ES-I3 (cell line): Measurements from ENCODE around the gene PAM.

ENCODE experiments used
- H3K36me3 ChIP-seq: 2 replicates; pipeline ENCODE4 v1.6.1; 2013; ENCODE audit warnings: mild to moderate bottlenecking, low read length, control low read depth, moderate library complexity; ENCODE audit not compliant: insufficient read depth
- H3K4me1 ChIP-seq: 2 replicates; pipeline ENCODE4 v1.6.1; 2013; ENCODE audit warnings: mild to moderate bottlenecking, control low read depth, low read length; ENCODE audit not compliant: insufficient read depth
- H3K9ac ChIP-seq: 2 replicates; pipeline ENCODE4 v1.6.1; 2013; ENCODE audit warnings: low read depth, mild to moderate bottlenecking, low read length, moderate library complexity
- H3K9me3 ChIP-seq: 2 replicates; pipeline ENCODE4 v1.6.1; 2013; ENCODE audit warnings: mild to moderate bottlenecking, low read length, moderate library complexity; ENCODE audit not compliant: control insufficient read depth, insufficient read depth

PAM gene

DNA sequence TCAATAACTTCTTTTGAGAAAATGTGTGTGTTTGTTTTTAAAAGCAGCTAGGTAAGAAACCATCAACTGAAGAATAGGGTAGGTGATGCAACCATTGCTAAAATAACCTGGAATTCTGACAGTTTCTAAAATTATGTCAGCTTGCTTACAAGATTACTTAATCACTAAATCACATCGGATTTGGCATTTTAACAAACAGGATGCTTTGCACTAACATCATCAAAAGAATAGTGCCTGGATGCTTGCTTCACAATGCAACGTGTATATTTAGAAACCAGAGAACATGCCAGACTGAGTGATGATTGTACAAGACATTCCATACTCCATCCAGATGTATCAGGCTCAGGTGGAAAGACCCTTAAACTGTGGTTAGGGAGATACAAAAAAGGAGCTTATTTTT is 43.9 kb downstream of the PAM start:
- Histone ChIP-seq H3K36me3 (no peaks in the 10 kb centered on the region), H3K9ac (no peak overlapping the region), H3K4me1 (peaks cover 34% of the 10 kb centered on the region), H3K9me3 (no peaks in the 10 kb centered on the region)

- Histone ChIP-seq H3K9ac (no peak overlapping the region), H3K4me1 (peaks cover 31% of the 10 kb centered on the region)
Measured at GRCh38 chr5:102800427-102800826, 45.3 kb downstream of the PAM start.

DNA sequence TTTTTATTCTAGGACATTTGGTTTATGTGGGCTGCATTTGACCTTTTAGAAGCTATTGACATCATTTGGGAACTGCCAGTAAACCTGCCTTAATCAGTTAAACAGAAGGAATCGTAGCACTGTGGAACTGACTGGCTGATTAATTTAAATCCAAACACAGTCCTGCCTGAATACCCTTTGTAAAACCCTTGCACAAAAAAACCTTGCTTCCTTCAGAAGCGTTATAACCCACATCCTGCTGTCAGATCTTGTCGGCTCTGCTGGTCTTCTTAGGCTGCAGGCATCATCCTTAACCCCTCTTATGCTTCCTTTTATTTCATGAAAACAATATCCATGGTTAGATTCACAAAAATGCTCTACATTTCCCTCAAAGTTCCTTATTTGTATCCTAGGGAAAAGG is 46.3 kb downstream of the PAM start:
- no peaks in the 10 kb centered on the region for H3K9me3 ChIP-seq
- peaks cover 22% of the 10 kb centered on the region for H3K4me1 ChIP-seq

More at GRCh38 chr5:102800427-102800826, 45.3 kb downstream of the PAM start:
- no peaks in the 10 kb centered on the region for H3K9me3 ChIP-seq
- H3K36me3 ChIP-seq = no peaks in the 10 kb centered on the region

GRCh38 chr5:102802708-102803458 is 47.8 kb downstream of the PAM start:
- Histone ChIP-seq H3K36me3 (no peaks in the 10 kb centered on the region), H3K9ac (no peak overlapping the region), H3K4me1 (peaks cover 23% of the 10 kb centered on the region), H3K9me3 (no peaks in the 10 kb centered on the region)

More for the DNA sequence above, 46.3 kb downstream of the PAM start:
- Histone ChIP-seq H3K36me3 (no peaks in the 10 kb centered on the region), H3K9ac (no peak overlapping the region)

DNA sequence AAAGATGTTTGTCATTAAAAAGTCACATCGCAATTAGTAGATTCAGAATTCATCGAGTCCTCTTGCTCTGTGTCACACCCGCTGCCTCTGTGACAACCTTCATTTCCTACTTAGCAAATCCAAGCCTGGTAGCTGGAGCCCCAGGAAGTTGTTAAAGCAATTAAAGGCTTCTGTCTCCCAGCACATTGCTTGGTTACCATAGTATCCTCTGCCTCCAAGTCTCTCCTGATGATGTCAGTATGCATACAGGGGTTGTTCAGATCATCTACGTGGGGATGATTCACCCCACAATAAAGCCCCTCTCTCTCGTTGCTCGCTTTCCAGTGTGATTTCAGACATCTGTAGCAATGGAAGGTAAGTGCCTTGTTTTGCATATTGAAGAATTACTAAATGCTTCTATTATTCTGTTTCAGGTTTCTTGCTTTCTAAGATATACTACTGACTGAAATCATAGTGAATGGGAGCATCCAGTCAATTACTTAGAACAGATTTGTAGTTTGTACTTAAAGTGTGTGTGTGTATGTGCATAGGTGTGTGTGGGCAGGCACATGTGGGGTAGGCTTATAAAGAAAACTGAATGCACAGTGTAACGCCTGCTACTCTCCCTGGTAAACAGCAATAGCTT is 52.9 kb downstream of the PAM start:
- no peak overlapping the region for H3K9ac ChIP-seq
- no peaks in the 10 kb centered on the region for H3K36me3 ChIP-seq
- H3K9me3 ChIP-seq = no peaks in the 10 kb centered on the region

DNA sequence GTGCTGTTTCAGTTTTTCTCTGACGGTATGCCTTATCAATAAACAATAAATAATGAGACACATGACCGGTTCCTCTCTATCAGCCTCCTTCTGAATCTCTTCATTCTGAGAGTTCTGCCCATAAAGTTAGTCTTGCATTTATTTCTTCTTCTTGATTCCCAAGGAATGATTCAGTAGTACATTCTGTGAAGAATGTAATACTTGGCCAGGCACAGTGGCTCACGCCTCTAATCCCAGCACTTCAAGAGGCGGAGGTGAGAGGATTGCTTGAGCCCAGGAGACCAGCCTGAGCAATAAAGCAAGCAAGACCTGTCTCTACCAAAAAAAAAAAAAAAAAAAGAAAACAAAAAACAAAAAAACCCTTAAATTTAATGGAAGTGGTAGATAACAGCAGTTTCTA is 53.9 kb downstream of the PAM start:
- Histone ChIP-seq H3K36me3 (no peaks in the 10 kb centered on the region), H3K9me3 (no peaks in the 10 kb centered on the region), H3K4me1 (peaks cover 17% of the 10 kb centered on the region), H3K9ac (no peak overlapping the region)

More for the DNA sequence above, 52.9 kb downstream of the PAM start:
- peaks cover 20% of the 10 kb centered on the region for H3K4me1 ChIP-seq

DNA sequence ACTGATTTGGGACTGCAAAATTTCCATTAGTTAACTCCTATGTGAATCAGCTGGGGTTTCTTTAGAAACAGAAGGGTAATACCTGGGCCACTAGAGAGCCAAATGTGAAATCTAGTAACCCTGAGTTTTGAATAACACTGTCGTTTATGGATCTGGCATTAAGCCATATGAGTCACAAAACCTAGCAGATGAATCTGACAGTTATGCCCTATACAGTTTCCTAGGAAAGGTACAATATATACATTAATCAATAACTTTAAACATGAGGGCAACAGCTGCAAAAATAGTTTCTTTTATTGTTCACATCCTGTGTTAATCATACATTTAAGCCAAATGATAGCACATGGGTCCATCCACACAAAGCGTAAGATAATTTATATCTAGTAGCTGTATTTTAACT is 56.9 kb downstream of the PAM start:
- Histone ChIP-seq H3K4me1 (peaks cover 11% of the 10 kb centered on the region), H3K36me3 (no peaks in the 10 kb centered on the region), H3K9me3 (no peaks in the 10 kb centered on the region), H3K9ac (no peak overlapping the region; the same call in 1 of the 2 replicates)

GRCh38 chr5:102813740-102814139 is 58.6 kb downstream of the PAM start:
- Histone ChIP-seq H3K9me3 (no peaks in the 10 kb centered on the region), H3K9ac (no peak overlapping the region)

GRCh38 chr5:102815084-102815483 is 60.0 kb downstream of the PAM start:
- H3K9me3 ChIP-seq = no peaks in the 10 kb centered on the region
- H3K4me1 ChIP-seq = no peaks in the 10 kb centered on the region
- H3K36me3 ChIP-seq = no peaks in the 10 kb centered on the region
- no peak overlapping the region for H3K9ac ChIP-seq

More at GRCh38 chr5:102813740-102814139, 58.6 kb downstream of the PAM start:
- no peaks in the 10 kb centered on the region for H3K4me1 ChIP-seq
- no peaks in the 10 kb centered on the region for H3K36me3 ChIP-seq

DNA sequence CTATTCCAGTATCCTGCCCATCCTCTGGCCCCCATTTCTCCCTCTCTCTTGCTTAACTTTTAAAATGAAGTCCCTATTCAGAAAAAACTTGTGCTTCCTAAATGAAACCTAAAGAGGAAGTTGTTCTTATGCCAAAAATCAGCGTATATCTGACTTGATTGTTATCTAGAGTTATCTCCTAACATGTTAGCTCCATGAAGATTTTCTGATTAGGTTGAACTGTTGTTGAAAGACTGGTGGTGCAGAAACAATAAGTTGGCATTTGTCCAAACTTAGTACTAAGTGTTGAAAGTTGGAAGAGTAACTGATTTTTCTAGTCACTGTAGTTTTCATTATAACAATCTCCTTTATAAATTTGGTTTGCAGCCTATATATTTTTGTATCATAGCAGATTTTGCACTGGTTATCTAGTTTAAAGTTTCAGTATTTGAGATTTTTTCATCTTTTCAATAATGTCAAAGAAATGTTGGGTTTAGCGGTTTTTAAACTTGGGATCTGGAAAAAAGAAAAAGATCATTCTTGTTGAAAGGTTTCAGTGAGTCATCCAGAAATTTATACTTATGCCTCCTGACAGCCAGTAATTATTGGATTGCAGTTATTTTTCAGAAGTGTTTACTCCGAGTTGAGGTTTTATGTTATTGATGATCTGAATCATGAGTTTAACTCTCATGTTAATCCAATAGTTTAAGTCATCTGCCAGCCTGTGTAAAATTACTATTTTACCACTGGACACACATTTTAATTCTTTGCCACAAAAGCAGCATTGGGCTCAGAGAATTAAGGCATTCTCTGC is 60.6 kb downstream of the PAM start:
- Histone ChIP-seq H3K9me3 (no peaks in the 10 kb centered on the region), H3K36me3 (no peaks in the 10 kb centered on the region), H3K9ac (no peak overlapping the region), H3K4me1 (no peaks in the 10 kb centered on the region)

- Histone ChIP-seq H3K4me1 (no peaks in the 10 kb centered on the region), H3K9ac (no peak overlapping the region), H3K36me3 (no peaks in the 10 kb centered on the region), H3K9me3 (no peaks in the 10 kb centered on the region)
Measured at GRCh38 chr5:102818345-102818744, 63.2 kb downstream of the PAM start.

- no peaks in the 10 kb centered on the region for H3K36me3 ChIP-seq
- H3K9me3 ChIP-seq = no peaks in the 10 kb centered on the region
- no peaks in the 10 kb centered on the region for H3K4me1 ChIP-seq
- no peak overlapping the region for H3K9ac ChIP-seq
Measured at GRCh38 chr5:102818934-102819333, 63.8 kb downstream of the PAM start.

- Histone ChIP-seq H3K9ac (no peak overlapping the region), H3K9me3 (no peaks in the 10 kb centered on the region), H3K4me1 (no peaks in the 10 kb centered on the region), H3K36me3 (no peaks in the 10 kb centered on the region)
Measured at GRCh38 chr5:102819634-102820033, 64.5 kb downstream of the PAM start.

- Histone ChIP-seq H3K36me3 (no peaks in the 10 kb centered on the region), H3K9me3 (no peaks in the 10 kb centered on the region), H3K9ac (no peak overlapping the region), H3K4me1 (peaks cover 4% of the 10 kb centered on the region; the same call in 1 of the 2 replicates)
Measured at GRCh38 chr5:102823441-102823874, 68.4 kb downstream of the PAM start.
